SW480 (cell line): Measurements from ENCODE around the gene ISY1.
"Not testable (repeated sequence)": the region's sequence is repeated elsewhere in the genome, so short reads cannot be mapped to it uniquely, and the experiment has no call there.

ENCODE experiments used
- DNase-seq: peaks from one replicate; pipeline ENCODE4 v3.0.0-alpha.2; 2016; ENCODE audit warnings: low spot score

ISY1 gene

DNA sequence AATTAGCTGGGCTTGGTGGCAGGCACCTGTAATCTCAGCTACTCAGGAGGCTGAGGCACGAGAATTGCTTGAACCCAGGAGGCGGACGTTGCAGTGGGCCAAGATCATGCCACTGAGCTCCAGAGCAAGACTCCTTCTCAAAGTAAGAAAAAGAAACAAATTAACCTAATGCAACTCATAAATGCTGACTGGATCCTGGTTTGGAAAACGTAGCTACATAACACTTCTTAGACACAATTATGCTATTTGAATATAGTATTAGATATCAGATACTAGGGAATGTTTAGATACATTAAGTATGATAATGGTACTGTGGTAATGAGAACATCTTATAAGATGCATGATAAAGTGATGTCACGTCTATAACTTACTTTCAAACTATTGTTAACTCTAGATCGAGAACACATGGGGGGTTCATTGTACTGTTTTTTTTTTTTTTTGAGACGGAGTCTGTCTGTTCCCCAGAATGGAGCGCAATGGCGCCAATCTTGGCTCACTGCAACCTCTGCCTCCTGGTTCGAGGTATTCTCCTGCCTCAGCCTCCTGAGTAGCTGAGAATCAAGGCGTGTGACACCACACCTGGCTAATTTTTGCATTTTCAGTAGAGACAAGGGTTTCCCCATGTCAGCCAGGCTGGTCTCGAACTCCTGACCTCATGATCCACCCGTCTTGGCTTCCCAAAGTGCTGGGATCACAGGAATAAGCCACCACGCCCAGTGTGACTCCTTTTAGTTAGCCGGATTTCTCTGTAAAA lies 5.9 kb upstream of the ISY1 start:
- no peak for DNase-seq

DNA sequence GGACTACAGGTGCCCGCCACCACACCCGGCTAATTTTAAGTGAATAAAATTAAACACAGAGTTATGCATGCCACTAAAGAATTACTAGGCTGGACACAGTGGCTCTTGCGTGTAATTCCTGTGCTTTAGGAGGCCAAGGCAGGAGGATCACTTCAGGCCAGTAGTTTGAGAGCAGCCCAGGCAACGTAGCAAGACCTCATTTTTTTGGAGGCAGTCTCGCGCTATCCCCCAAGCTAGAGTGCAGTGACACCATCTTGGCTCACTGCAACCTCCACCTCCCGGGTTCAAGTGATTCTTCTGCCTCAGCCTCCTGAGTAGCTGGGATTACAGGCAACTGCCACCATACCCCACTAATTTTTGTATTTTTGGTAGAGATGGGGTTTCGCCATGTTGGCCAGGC lies 4.7 kb upstream of the ISY1 start:
- DNase-seq = not testable (repeated sequence)

DNA sequence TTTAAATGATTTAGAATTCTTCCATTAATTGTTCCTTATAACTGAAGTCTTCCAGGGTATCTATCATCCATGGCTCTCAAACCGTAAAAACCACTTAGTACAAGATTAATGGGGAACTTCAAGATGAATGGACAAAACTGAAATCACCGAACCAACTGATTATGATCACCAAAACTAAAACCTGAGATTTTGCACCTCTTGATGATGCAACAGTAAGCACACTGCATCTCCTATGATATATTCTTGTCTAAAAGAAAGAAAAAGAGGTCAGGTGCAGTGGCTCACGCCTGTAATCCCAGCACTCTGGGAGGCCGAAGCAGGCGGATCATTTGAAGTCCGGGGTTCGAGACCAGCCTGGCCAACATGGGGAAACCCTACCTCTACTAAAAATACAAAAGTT lies 3.6 kb upstream of the ISY1 start:
- DNase-seq = no peak

DNA sequence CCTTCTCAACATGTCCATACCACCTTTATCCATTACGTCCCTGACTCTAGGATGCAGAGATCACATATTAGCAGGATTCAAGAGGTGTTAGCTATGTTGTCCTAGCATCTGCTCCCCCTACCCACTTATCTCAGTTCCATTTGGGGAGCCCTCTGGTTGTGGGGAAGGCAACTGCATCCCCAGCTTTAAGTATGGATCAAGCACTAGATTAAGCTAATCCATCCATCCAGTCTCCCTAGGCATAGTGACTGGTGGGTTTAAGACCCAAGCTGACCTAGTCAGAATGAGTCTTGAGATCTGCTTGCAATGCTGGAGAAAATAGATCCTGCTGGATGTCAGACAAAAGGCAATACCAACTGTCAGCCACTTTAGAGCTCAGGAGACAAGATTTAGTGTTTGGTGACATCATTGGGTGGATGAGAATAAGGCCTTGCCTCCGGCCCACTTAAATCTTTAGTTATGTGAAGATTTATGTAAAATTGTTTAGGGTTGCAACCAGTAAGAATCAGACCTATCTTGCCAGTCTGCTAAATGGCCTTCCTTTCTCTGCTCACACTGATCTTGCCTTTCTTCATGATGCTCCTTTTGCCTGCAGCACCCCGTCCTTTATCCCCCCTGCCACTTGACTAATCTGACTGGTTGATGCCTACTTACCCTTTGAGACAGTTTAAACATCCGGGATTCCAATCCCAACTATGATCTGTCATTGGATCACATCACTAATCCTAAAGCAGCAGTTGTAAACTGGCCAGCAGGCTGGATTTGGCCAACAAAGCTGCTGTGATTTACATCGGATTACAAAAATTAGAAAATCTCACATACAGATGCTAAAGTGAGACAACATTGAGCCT lies 2.1 kb upstream of the ISY1 start:
- peak; percentile 13 for DNase-seq

DNA sequence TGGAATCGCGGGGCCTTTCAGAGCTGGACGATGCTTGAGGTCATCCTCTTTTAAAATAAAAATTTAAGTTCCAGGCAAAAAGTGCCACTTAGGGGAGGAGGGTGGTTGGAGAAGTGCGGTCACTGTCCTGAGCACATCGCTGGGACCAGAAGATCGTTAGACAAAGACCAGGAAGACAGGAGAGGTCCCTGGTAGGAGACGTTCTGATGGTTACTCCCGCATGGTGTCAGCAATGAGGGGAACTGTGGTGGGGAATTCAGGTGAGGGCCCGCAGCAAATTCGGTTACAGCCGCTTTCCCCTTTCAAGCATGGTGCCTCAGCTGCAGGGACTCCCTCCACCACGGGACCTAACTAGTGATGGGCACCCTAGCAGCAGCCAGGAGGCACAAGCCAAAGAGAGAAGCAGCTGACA lies 1.0 kb upstream of the ISY1 start:
- peak; percentile 58 for DNase-seq

DNA sequence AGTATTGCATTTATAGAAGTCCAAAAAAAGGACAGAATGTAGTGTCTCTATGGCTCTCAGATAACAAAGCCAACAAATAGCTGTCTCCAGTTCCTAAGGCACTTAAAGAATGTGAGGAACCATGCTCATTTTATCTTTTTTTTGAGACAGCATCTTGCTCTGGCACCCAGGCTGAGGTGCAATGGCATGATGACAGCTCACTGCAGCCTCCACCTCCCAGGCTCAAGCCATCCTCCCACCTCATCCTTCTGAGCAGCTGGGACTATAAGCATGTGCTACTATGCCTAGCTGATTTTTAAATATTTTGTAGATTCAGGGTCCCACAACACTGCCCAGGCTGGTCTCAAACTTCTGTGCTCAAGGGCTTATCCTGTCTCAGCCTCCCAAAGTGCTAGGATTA lies 16.1 kb downstream of the ISY1 start:
- no peak for DNase-seq

DNA sequence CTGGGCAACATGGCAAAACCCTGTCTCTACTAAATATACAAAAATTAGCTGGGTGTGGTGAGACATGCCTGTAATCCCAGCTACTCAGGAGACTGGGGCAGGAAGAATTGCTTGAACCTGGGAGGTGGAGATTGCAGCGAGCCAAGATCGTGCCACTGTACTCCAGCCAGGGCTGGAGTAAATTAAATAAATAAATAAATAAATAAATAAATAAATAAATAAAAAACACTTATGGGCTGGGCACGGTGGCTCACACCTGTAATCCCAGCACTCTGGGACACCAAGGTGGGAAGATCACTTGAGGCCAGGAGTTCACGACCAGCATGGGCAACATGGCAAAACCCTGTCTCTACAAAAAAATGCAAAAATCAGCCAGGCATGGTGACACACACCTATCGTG lies 19.9 kb downstream of the ISY1 start:
- not testable (repeated sequence) for DNase-seq

DNA sequence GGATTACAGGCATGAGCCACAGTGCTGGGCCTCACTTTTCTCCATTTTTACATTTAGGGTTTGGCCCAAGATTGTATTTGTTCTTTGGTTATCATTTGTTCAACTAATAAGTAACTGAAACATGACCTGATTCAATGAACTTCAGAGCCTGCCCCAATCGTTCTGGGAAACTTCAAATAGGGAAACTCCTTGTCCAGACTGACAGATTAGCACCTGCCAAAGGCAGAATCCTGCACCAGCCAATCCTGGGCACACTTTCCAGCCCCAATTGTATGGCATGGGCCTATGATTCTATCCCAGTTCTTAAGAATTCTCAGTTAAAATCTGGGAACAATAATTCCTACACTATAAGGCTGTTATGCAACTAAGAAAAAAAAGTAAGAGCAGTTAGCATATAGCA lies 21.0 kb downstream of the ISY1 start:
- no peak for DNase-seq

DNA sequence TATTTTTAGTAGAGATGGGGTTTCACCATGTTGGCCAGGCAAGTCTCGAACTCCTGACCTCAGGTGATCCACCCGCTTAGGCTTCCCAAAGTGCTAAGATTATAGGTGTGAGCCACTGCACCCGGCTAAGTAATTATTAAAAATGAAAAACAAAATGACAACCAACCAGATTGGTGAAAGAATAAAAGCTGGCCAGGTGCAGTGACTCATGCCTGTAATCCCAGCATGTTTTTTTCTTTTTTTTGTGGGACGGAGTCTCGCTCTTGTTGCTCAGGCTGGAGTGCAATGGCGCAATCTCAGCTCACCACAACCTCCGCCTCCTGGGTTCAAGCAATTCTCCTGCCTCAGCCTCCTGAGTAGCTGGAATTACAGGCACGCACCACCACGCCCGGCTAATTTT lies 24.6 kb downstream of the ISY1 start:
- DNase-seq = not testable (repeated sequence)

DNA sequence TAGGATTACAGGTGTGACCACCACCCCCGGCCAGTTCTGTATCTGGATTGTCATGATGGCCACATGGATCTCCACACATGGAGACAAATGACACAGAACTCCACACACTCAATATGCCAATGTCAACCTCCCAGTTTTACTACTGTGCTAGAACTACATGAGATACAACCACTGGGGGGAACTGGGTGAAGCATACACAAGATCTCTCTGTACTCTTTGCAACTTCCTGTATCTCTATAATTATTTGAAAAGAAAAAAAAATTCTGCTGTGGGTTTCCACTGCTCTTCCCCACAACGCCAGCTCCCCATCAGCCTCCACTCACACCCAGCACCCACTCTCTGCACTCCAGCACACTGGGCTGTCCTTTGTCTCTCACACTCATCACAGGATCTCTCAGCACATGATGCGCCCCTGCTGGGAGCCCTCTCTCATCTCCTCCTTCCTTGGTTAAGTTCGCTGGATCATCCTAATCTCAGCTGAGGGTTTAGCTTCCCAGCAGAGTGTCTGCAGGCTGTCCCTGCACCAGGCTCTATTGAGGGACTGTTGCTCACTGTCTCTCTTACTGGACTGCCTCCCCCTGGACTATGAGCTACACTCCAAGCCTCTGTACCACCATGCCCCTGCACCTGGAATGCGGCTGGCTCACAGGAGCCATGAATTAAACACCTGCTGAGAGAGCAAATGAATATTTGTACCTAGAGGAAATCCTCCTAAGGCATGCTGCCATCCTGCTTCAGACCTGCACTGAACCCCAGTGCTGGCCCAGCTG lies 28.6 kb downstream of the ISY1 start:
- DNase-seq = no peak

DNA sequence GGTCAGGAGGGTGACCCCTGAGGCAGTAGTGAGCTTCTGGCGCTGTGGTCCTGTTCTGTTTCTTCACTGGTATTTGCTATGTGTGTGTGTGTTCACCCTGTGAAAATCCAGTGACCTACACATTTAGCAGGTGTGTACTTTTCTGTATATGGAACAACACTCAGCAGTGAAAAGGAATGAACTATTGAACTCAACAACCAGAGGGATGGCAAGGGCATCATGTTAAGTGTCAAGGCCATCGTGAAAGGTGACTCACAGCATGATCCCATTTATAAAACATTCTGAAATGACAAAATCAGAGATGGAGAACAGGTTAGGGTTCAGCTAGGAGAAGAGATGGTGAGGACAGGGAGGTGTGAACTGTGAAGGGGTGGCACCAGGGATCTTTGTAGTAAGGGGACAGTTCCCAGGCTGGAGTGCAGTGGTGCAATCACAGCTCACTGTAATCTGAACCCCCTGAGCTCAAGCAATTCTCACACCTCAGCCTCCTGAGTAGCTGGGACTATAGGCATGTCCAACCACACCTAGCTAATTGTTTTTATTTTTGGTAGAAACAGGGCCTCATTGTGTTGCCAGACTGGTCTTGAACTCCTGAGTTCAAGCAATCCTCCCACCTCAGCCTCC lies 29.3 kb downstream of the ISY1 start:
- no peak for DNase-seq

DNA sequence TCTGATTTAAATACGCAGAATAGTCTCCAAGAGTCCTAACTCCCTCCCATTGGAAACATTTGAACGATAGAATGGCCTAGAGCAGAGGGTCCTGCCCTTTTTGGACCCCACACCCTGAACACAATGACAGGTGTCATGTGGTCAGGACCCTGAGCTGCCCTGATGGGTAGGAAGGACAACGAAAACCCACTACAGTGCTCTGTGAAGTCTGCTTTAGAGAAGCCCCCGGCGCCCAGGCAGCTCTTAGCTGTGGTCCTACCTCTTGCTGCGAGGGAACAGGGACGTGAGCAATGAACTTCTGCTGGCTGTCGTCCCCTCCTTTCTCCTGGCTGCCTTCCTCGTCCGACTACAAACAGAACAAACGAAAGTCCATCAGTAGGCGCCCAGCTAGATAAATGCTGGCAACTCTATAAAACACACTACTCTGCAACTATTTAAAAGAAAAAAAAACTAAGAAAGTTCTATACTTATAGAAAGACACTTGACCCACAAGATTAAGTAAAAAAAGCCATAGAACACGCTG lies 30.5 kb downstream of the ISY1 start:
- no peak for DNase-seq

DNA sequence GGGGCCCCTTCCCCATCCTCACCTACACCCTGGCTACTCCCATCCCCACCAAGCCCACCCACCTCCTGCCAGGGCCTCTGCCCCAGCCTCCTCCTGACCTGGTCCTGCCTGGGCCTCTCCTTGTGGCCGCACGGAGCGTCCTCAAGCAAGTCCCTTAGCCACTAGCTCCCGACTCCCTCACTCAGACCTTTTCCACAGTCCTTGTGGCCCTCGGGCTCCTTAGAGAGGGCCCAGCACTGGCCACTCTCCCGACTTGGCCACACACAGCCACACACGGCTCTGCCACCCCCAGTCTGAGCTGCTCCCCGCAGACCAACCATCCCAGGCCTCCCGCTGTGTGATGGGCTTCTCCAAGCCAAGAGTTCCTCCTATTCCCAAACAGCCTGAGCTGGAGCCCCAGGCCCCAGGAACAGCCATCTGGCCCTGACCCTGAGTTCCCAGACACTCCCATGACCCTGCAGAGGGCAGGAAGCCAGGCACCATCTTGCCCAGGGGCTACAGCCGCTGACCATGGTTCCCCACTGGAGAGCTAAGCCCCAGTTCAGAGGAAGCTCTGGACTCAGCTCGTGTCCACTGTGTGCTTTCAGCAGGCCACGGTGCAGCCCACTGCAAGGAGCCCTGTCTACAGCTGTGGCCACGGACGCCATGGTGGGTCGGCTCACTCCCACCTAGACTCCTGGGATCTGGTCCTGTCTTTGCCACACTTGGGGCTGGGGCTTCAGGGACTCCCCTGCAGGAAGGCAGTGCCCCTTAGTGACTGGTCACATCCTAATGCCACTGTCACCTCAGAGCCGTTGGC lies 32.3 kb downstream of the ISY1 start:
- DNase-seq = no peak

DNA sequence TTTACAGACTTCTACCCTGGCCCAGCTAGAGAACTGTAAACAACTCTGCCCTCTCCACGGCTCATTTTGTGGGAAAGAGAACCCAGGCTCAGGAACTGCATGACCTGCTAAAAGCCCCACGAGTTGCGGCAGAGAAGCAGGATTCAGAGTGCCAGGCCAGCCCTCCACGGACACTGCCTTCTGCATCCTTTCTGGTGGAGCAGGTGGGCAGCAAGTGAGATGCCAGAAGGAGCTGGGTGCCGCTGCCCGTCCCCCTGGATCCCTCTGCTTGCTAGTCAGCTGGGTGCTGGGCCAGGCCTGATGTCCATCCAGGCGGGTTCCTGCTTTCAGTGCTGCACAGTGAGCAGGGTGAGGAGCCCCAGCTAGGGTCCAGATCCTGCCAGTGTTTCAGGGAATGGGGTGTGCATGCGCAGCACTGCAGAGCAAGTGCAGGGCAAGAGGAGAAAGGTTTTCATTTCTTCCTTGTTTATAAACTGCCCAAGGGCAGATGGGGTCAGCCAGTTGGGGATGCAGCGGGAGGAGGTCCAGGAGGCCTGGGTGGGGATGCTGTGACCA lies 34.1 kb downstream of the ISY1 start:
- no peak for DNase-seq

DNA sequence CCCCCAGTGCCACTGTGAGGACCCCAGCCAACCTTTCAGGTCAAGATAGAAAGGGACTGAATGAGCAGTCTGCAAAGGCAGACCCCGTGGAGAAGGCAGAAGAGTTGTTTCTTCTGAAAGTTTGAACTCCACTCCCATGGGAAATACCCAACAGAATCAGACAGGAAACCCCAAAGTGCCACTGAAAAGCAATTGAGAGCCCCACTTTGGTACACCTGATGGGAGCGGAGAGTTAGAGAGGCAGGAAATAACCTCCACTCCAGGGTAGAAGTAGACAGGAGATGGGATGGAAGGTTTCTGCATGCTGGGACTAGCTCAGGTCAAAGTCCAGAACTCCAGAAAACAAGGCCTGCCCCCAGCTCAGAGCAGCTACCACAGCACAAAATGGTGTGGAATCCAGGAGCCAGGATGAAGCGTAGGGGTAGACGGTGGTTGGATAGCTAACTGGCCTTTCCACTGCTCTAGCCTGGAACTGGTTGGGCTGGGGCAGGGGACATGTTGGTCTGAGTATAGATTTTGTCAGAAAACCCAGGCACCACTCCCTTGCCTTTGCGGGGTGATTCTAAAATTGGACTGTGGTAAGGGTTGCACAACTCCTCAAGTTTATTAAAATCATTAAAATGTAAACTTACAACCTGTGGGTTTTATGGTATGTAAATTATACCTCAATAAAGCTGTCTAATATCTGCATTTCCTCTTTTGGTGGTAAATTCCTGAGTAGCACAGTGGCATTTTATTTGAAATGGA lies 37.4 kb downstream of the ISY1 start:
- peak; percentile 85 for DNase-seq

DNA sequence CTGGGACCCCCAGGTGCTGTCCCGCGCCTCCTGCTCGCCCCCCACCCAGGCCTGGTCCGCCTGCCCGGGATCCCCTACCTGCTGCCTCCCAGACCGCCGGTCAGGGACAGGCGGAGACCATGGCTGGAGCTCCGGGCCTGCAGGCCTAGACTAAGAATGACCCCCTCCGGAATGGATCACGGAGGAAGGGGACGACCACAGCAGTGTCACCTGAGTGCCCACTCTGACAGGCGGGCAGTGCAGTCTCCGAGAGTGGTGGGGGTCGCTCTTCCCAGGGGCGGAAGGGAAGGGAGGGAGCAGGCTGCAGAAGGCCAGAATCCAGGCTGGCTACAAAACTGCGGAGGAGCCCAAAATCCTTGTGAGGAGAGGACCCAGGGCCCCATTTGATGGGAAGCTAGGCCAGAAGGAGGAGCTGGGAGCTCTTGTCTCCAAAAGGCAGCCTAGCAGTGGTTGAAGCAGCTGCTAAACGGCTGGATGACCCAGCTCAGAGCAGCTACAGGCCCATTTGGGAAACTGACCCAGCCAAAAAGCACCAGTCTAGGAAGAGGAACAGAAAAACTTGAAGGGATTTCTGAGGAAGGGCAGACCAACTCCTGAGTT lies 38.4 kb downstream of the ISY1 start:
- peak; percentile 23 for DNase-seq

DNA sequence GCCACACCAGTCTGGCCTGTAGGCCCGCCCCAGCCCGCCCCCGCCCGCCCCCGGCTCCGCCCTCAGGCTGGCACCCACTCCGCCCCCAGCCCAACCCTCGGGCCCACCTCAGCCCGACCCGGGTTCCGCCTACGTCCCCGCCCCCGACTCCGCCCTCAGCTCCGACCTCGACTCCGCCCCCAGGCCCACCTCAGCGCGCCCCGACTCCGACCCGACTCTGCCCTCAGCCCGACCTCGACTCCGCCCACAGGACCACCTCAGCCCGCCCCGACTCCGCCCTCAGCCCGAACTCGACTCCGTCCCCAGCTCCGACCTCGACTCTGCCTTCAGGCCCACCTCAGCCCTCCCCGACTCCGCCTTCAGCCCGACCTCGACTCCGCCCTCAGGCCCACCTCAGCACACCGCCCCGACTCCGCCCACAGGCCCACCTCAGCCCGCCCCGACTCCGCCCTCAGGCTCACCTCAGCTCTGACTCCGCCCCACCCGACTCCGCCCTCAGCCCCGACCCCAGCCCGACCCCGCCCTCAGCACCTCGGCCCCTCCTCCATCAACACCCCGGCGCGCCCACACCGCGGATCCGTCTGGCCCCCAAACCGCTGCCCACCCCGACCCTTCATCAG lies 39.0 kb downstream of the ISY1 start, which contains the start of gene RAB43:
Gene RAB43, minus strand, starts transcription at position 13 of the 620 bp plus-strand sequence. CDS start 315 bp downstream, outside the sequence.
- peak; percentile 77 for DNase-seq

DNA sequence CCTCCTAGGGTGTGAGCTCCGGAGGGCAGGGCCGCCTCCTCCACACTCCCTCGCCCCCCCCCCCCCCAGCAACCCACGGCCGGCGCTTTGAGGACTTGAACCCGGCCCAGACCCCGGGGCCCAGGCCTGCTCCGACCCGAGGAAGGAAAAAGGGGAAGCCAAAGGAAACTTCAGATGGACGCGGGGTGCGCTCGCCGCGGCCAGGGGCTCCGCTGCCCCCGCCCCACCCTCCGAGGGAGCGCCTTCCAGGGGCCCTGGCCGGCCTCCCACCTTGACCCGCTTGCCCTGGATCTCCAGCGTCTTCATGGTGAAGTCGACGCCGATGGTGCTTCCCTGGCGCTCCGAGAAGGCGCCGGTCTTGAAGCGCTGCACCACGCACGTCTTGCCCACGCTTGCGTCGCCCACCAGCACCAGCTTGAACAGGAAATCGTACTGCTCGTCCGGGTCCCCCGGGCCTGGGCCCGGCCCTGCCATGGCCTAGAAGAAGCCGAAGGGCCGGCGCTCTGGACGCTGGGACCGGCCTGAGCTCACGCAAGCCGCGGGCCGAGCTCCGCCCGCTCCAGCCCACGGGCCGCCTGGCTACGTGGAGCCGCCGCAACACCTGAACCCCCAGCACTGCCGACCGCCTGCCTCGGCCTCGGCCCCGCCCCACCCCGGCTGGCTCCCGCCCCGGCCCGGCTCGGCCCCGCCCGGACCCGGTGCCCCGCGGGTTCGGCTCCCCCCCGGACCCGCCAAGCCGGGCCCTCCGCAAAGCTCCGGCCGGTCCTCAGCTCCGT lies 39.7 kb downstream of the ISY1 start:
- DNase-seq = no peak
